Right lung (tissue), 5 donors: ENCODE measurements around the gene ASCL3. TPM values are rescaled to one million over a fixed set of nuclear protein-coding genes. Genes with fewer than 3 reads are reported as not detected.
"Not testable (repeated sequence)": the region's sequence is repeated elsewhere in the genome, so short reads cannot be mapped to it uniquely, and the experiment has no call there.

Experiments used
- DNase-seq, 2 donors: peaks; one replicate each; pipeline ENCODE4 v3.0.0-alpha.2; 2013
- polyA plus RNA-seq, 5 donors: library from polyadenylated mRNA; unstranded; fragments of 120-200 nt; gene quantifications; one replicate each; pipeline versions ENCODE4 v1.2.1 to v1.2.3, GENCODE V29; 2013; ENCODE audit warnings: inconsistent platforms in 1 of 5, low replicate concordance in 1 of 5; ENCODE audit not compliant: insufficient read length in 5 of 5, insufficient read depth in 1 of 5

ASCL3 gene
- polyA plus RNA-seq, 5 donors = 0.22 to 0.38 (median 0.25) TPM; not detected in 1

DNA sequence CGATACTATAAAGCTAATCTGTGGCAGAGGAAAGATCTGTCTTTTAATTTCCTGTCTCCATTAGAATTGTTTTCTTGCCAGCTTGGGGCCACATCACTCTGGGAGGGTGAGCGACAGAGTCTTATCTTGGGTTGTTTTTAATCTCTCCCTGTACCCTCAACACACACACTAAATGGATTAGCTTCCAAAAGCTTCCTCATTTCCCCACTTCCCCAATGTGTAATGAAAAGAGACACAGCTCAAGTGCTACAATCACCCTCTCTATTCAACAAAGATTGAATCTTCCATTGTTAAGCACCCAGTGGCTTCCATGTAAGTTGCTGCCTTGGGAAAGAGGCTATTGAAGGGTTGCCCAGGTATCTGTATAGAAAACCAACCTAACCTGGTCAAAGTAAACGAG is 6.1 kb upstream of the ASCL3 start:
- DNase-seq = no peak

DNA sequence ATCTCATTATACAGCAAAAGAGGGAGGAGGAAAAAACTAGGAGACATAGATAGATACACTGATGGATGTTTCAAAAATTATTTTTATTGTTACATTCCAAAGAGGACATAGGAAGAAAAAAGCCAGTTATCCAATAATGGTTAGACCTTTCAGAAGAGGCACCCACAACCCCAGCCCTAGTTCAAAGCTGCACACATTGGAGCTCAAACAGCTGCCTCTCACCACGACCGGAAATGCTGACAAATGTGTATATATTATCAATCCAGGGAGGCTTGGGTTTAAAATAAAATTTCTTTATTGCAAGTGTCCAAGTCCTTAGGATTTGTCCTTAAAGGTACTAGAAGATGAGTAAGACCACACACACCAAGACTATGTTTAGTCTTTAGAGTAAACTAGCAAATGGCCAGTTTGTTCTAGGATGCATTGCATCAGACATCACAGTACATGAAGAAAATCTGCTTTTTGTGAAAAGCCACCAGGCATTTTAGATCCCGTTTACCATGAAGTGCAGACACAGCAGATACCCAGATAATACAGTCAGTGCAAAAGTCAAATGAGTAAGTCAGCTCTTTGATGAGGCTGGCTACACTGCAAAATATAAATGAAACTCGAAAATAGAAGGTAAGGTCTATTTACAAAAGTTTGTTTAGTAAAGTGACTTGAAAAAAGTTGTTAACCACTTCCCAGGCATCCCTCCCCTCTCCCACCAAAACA is 4.6 kb upstream of the ASCL3 start:
- no peak for DNase-seq

DNA sequence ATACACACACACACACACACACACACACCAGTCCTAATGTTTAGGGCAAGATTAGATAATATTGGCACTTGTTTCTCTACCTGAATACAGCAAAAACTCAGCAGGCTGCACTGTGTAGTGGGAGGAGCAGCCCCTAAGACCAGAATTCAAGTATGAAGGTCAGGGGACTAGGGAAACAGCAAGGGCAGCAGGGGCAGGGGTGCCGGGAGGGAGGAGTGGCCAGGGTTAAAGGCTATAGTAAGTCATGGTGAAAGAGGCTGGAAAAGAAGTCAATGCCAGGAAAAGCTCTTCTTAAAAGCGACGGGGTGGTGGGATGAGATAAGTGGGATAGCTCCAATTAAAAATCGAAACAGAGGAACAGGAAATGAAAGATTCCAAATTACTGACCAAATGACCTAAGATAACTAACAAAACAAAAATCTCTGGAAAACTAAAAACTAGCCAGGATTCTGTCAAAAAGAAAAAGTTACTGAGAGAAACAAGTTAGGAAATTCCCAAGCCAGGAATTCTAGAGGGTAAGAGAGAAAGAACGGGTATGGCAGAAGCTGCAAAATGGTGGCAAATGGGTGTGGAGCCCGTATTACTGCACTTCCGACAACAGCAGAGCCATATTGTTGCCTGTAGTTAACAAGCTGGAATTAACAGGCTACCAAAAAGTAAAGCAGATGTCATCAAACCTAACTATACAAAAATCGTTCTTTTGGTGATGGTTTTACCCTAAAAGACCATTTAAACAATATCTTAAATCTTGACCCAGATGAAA is 1.3 kb downstream of the ASCL3 start:
- DNase-seq = no peak

DNA sequence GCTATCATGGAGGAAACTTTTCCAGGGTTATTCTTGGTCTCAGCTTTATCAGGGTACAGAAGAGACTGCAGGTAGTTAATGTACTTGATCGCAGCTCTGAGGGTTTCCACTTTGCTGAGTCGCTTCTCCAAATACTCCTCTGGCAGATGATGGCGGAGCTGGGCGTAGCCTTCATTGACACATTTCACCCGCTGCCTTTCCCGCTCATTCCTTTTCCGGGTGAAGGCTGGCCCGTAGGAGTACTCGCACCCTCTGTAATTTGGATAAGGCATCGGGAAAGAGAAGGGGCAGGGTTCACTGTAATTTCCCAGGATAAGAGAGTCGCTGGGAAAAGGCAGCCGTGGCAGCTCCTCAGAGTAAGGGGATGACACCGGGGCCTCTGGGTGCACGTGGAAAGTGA is 5.2 kb downstream of the ASCL3 start:
- DNase-seq = no peak

DNA sequence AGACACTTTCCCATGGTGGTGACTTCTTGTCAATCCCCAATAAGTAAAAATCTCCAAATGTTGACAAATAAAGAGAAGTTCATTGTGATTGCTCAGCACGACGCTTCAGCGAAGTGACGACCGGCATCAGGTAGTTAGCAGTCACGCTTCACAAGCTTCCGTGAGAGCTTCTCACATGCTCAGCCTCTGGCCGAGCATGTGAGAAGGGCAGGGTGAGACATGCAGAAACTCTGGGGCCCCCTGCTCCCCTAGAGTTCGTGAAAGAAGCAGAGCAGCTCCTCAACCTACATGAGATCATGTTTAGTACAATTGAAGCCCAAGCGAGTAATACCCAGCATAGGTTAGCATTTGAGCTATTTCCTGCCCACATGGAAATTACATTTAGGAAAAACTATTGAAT is 5.7 kb downstream of the ASCL3 start:
- DNase-seq = no peak

DNA sequence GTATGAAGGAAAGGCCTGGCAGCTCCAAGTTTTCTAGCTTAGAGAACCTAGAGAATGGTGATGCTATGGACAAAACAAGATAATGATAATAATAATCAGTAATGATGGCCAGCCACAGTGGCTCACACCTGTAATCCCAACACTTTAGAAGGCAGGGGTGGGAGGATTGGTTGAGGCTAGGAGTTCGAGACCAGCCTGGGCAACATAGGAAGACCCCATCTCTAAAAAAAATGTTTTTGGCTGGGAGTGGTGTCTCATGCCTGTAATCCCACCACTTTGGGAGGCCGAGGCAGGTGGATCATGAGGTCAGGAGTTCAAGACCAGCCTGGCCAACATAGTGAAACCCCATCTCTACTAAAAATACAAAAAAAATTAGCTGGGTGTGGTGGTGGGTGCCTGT is 7.0 kb downstream of the ASCL3 start:
- DNase-seq = not testable (repeated sequence)

DNA sequence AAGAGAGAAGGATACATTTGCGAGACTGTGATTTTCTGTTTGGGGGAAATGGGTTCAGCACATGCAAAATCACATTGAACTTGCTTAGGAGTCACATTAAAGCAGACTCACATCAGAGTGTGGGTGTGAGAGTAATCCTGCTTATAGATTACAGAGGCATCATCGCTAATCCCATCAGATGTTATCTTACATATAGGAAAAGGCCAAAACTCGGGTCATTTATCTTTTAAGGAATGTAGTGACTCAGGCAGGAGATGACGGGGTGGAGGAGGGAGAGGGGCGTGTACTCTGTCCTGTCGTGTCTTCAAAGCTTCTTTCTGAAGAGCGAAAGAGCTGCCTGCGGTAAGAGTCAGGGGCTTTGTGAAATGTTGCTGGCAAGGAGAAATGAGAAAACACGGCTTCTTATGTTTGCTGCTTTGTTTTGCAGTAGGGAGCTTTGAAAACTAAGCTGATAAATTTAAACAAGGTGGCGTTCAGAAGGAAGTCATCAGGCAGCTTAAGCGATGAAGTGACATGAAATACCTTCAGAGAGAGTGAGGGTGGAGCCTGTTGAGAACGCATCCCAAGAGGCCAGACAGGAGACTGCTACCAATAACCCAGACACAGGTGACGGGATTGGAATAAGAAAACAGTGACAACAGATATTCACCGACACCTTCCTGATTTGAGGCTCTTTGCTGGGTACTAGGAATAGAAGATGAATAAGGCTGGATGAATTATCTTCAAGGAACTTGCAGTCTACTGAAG is 7.9 kb downstream of the ASCL3 start:
- DNase-seq = no peak

DNA sequence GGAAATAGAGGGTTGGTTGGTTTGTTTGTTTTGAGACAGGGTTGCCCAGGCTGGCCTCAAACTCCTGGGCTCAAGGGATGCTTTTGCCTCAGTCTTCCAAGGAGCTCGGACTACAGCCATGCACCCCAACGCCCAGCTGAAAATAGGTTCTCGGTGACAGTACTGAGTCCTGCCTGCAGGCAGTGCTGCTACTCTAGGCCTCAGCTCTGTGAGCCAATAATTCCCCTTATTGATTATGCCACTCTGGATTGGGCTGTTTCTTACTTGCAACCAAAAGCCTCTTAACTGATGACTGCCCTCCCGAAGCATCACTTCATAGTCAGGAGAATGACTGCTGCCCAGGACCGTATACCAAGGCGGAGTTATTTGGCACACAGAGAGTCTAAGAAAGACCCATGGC is 8.9 kb downstream of the ASCL3 start:
- DNase-seq = no peak

DNA sequence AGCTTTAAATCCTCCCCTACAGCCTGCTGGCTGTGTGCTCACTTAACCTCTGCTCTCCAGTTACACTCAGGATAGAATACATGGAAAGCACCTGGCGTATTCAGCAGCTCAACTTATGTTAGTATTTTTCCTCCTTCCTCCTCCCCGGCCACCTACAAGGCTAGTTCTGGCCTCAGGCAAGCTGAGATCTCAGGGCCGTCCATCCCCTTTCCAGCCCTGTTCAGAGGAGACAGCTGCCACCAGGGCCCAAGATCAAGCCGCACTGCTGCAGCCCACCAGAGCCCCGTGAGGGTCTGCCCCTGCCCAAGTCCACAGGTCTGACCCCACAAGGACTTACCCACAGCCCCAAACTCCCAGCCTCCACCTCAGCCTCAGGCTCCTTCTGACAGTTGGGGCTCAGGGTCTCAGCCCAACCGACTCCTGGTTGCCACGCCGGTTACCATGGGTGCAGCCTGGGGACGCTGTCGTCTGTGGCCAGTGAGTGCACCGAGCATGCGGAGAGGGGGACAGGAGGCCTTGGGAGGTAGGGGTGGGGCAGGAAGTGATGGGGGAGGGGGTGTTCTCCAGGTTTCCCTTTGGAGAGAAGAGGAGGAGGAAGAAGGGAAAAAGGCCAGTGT is 10.1 kb downstream of the ASCL3 start, which contains the start of gene C11orf16:
Gene C11orf16, minus strand, starts transcription at position 384 of the 617 bp plus-strand sequence. CDS start 639 bp downstream, outside the sequence.
- DNase-seq = no peak

DNA sequence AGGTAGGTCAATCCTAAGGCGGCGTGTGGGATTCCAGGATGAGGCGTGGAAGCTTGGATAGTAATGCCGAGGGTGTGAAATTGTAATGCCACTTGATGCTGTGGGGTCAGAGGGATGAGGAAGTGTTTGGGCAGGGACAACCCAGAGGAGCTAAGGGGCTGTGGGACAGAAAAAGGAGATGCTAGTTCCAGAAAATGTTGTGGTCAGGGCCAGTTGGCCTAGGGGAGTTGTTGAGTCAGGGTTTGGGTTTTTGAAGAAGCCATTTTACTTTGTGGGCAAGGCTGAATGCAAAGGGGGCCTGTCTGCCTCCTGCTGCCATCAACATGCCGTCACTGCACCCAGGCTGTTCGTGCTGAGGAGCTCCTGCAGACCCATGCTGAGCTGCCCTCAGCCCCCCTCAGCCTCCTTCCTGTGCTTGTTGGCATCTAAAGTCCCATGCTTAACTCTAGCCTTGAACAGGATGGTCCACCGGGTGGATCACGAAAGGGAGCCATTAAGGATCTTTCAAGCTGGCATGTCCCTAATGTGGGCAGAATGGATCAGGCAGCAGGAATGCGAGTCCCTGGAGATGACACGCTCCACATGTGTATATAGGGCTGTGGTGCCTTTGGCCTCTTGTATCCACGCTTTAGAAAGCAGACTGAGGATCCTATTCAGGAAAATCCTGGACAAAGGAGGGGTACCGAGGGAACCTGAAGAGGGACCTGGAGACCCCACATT is 12.2 kb downstream of the ASCL3 start:
- no peak for DNase-seq

DNA sequence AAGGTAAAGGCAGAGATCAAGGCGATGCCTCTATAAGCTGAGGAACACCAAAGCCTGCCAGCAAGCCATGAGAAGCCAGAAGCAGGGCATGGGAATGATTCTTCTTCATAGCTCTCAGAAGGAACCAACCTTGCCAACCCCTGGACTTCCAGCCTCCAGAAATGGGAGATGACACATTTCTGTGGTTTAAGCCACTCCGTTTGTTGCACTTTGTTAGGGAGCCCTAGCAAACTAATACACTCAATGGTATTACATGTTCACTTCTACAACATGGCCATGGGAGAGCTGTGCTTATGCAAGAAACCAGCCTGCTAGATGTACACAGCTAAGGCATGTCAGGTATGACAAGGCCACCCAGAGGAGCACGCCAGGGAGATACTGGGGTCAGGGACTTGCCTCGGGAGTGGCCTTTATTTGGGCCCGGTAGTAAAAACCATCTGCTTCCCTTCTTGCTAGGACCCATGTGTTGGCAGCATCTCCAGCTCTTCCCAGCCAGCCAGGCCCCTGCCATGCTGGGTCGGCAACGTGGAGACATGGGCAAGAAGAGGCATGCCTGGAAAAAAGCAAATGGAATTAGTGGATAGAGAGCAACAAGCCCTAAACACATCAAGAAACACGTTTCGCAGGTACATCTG is 13.7 kb downstream of the ASCL3 start:
- no peak for DNase-seq

DNA sequence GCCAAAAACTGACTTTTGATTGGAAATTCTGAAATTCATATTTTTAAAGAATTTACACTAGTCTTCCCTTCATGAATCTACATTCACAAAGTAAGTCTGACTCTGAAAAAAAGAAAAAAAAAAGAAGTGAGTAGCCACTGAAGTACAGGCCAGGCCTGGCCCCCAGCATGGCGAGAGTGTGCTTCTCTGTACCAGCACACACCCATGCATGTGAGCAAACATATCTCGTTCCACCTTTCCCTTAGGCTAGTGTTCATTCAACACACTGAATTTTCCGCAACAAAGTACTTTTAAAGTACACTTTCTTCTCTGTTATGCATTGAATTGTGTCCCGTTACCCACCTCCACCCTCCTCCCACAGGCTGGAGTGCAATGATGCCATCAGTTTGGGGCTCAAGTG is 14.6 kb downstream of the ASCL3 start:
- no peak for DNase-seq

DNA sequence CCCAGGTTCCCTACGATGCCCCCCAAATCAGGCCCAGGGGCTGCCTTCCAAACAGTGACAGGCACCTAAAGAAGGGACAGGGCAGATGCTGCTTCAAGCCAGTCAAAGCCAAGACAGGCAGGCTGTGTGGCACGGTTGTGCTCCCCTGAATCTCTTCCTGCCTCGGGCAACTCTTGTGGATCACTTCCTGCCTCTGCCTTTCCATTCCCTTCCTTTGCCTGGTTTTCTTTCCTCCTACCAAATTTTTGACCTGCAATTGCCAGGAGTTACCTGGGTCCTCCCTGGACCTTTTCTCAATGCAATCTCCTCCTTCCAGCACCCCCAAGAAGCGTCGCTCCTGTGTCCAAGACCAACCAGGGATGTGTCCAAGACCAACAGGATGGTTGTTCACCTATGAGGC is 15.6 kb downstream of the ASCL3 start:
- no peak for DNase-seq

DNA sequence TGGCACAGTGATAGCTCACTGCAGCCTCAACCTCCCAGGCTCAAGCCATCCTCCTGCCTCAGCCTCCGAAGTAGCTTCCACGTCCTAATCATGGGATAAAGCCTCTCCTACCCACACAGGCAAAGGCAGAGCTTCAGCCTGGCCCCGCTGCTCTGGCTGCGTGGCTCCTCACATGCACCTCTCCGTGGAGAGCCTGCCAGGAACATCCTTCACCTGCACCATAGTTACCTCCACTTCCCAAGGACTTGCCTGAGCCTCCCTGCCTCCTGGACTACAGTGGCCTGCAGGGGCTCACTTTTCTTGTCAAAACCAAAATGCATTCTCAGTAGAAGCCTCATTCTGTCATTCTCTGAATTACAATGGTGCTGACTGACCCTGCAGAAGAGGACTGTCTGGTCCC is 16.6 kb downstream of the ASCL3 start:
- DNase-seq = no peak

DNA sequence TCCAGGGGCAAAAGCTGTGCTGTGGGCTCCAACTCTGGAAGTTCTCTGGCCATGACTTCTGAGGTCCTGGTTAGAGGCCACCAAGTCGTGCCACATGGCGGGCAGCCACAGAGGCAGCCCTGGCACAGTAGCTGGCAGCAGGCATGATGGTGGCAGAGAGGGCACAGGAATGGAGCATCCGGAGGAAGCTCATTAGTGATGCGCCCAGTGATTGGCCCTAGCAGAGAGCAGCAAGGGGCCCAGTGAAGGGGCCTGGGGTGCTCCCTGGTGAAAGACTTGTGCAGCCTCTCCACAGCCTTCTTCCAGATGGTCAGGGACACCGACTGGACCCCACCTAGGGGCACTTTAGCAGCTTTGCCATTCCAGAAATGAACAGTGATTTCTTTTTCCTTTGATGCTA is 17.1 kb downstream of the ASCL3 start:
- DNase-seq = no peak

DNA sequence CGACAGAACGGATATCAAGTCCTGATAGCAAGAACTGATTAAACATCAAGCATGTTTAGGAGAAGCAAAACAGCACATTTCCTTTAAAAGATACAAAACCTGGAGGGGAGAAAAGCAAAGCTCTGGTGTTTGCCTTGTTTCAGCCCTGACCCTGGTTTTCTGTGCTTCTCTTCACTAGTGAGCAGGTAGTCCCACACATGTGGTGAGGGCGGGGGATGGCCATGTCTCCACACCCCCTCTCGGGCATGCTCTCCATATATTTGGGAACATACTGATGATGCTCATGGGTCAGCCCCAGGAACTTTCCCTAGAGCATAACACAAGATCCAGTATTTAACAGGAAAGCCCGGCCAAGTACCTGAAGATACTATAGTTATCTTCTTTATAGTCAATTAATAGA is 20.1 kb downstream of the ASCL3 start:
- no peak for DNase-seq

DNA sequence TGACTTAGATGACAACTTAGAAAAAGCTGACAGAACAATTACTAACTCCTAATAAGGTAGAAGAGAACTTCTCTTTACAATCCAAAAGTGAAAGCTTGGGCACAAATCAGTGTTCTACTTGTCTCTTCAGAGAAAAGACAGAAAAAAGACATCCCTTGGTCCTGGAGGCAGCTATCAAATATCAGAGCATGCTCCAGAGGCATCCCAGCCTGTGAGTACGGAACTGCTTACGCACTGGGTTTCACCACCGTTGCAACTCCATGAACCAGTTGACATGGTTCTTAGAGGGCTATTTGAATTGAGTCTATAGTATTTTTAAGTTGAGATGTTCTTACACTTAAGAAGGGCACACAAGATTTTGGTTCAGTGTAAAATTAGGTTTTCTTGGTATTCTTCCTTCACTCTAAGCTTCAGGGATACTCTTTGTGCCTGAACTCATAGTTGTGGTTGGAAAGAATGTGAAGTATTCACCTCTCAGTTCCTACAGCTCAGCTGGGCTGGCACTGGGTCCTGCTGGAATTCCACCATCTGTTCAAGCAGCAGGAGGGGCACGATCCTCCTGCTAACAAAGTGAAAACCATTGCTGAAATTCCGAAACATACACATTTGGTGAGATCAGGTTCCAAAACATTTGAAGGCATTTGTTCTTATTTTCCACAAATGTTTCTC is 25.5 kb downstream of the ASCL3 start:
- no peak for DNase-seq

DNA sequence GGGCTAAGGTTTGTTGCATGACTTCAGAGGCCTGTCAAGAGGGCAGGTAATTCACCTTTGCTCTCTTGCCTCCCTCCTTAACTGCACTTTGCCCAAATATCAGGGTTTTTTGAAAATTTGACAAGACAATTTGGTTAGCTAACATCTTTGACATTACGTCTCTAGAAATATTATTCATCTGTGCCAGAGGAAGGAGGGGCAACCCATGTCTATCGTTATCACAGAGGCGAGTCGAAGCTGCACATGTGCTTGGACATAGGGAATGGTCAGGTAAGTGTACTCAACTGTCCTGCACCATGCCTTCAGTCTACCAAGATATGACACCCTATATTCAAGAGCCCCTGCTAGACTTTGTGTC is 28.2 kb downstream of the ASCL3 start:
- DNase-seq = no peak

DNA sequence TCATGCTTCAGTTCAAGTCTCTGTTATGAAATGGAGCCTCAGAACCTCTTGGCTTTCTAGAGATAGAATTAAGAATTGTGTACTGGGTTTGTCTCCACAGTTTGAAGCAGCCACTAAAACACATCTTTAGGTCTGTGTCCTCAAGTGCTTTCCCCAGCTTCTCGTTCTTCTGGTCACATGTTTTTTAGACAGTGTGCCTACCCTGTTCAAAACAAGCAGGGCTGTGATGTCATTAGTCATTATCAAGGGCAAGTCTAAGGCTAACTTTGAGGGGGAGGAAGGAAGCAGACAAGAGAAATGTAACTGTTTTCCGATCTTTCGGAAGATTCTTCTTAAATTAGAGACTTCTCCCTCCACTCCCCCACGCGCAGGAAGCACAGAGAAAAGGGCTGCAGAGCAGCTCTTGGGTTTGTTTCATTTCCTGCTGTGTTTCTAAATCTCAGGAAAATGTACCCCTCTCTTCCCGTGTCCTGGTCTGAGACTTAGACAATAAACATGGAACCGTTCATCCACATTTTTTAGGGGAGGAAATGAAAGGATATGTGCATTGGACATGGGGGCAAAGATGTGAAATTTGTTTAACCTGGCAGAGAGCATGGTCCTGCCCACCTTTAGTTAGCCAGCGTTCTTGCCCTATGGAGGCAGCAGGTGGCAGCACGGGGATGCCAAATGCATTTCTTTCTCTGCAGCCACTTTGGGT is 28.7 kb downstream of the ASCL3 start:
- DNase-seq = no peak
